Adrenal gland (tissue), 12 donors: ENCODE results near the gene MACF1. TPM values are rescaled to one million over a fixed set of nuclear protein-coding genes. Genes with fewer than 3 reads are reported as not detected.

ENCODE experiments used
- DNase-seq, 7 donors: peaks; one replicate each; pipeline ENCODE4 v3.0.0-alpha.2; 2019 to 2020
- H3K27ac ChIP-seq, 5 donors: fragments of 200-600 bp; sonication (generic) in 4 of 5; 1 replicate in 3 of 5; 2 replicates in 2 of 5; pipeline versions ENCODE4 v1.5.1 to v1.8.0; 2016 to 2020; ENCODE audit warnings: mild to moderate bottlenecking in 1 of 5
- H3K27me3 ChIP-seq: fragments of 200-600 bp; 2 replicates; pipeline ENCODE4 v1.8.0; 2021
- H3K36me3 ChIP-seq, 2 donors: fragments of 200-600 bp; replicated peaks in 1 of 2; 1 replicate in 1 of 2; 2 replicates in 1 of 2; pipeline versions ENCODE4 v1.5.1 to v1.8.0; 2018 to 2022
- H3K4me1 ChIP-seq, 2 donors: fragments of 200-600 bp; replicated peaks in 1 of 2; 1 replicate in 1 of 2; 2 replicates in 1 of 2; pipeline versions ENCODE4 v1.5.1 to v1.8.0; 2018 to 2021
- H3K4me3 ChIP-seq, 4 donors: fragments of 200-600 bp; sonication (generic) in 3 of 4; one replicate each; pipeline ENCODE4 v1.5.1; 2016 to 2018
- H3K9me3 ChIP-seq, 3 donors: fragments of 200-600 bp; sonication (generic) in 1 of 3; replicated peaks in 1 of 3; 1 replicate in 2 of 3; 2 replicates in 1 of 3; pipeline versions ENCODE4 v1.5.1 to v1.8.0; 2016 to 2021
- POLR2A ChIP-seq, 2 donors: fragments of 450-650 bp; IDR thresholded peaks; one replicate each; pipeline ENCODE4 v1.6.1; 2017; ENCODE audit warnings: antibody characterized with exemption in 2 of 2, mild to moderate bottlenecking in 2 of 2, moderate library complexity in 1 of 2
- WGBS, 4 donors: extraction: QIAGEN DNeasy Blood & Tissue Kit in 2 of 4; methylation state at CpG; one replicate each; pipeline versions ENCODE4 v1.1.5 to v1.1.7; 2013 to 2017; 5-methylcytosine and 5-hydroxymethylcytosine counted together
- intact Hi-C, 2 donors: fragments of 100-400 bp; cut with DNase I; formaldehyde crosslinking; loops; one replicate each; pipeline versions ENCODE4 v1.14.1 to v1.15.0; 2022 to 2023
- polyA plus RNA-seq, 3 donors: library from polyadenylated mRNA; stranded (reverse); fragments of 200-250 nt in 2 of 3; fragments of 350-450 nt in 1 of 3; fragmentation: Illumina TruSeq in 1 of 3; extraction: RNeasy Lipid Tissue Mini Kit (QIAGEN cat#74804) in 1 of 3; gene quantifications; one replicate each; pipeline ENCODE4 v1.2.3, GENCODE V29; 2013 to 2014
- total RNA-seq, 9 donors: library from RNA; depleted of rRNA in 4 of 9; stranded (reverse); fragments of >200 nt in 4 of 9; fragments of 120-200 nt in 1 of 9; fragmentation: NEBNext Ultra II Directional in 1 of 9; extraction: Animal tissue kit (Norgen Biotek cat#: 25700) in 1 of 9; gene quantifications; one replicate each; pipeline versions ENCODE4 v1.1.0 to v1.2.4, GENCODE V29; 2013 to 2023
- TF ChIP-seq, protein P1 (sequence below), 6 experiments: fragments of 450-650 bp in 4 of 6; fragments of 200-600 bp in 2 of 6; sonication (generic) in 1 of 6; IDR thresholded peaks; 1 replicate in 5 of 6; 2 replicates in 1 of 6; pipeline versions ENCODE4 v1.5.1 to v1.8.0; 2016 to 2021; ENCODE audit warnings: antibody characterized with exemption in 6 of 6, mild to moderate bottlenecking in 2 of 6, moderate library complexity in 1 of 6
- donor health status: healthy with polysubstance abuse.
- donor health status: Bipolar disorder and iron deficiency.
- donor health status: DM: yes; HTN: yes; CAD: no.
- donor health status: DM: no; HTN: no; CAD: no.
- donor health status: DM: no; HTN: no; CAD: no.
- donor health status: DM: yes; HTN: yes; CAD: no.

Gene MACF1
- total and polyA plus RNA-seq, 12 donors = 85.1 to 334 (median 219) TPM

DNA sequence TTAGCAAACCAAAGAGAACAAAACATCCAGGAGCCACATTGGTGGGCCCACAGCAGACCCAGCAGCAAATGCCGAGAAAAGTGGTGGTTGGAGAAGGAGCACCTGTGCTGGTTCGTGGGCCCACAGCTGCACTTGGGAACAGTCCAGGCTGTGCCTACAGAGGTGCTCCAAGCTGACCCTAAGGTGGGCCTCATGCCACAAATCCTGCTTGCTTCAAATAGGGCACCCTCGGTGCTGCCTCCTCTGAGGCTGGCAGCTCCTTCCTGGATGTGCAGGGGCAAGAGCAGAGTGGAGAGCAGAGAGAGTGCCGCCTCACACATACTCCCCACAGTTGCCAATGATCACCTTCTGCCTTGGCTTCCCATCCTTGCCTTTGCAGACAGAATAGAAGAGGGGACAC is 327.0 kb downstream of the MACF1 start:
- H3K9me3 ChIP-seq = no peaks in the 10 kb centered on the region
- no peaks in the 10 kb centered on the region for H3K4me1 ChIP-seq
- peaks cover 0 to 41% of the 10 kb centered on the region in 2 donors for H3K36me3 ChIP-seq
- H3K27ac ChIP-seq = no peak overlapping the region
- no peak for TF ChIP-seq POLR2A (IDR thresholded peaks at IDR 0.05)
- TF ChIP-seq, protein P1, sequence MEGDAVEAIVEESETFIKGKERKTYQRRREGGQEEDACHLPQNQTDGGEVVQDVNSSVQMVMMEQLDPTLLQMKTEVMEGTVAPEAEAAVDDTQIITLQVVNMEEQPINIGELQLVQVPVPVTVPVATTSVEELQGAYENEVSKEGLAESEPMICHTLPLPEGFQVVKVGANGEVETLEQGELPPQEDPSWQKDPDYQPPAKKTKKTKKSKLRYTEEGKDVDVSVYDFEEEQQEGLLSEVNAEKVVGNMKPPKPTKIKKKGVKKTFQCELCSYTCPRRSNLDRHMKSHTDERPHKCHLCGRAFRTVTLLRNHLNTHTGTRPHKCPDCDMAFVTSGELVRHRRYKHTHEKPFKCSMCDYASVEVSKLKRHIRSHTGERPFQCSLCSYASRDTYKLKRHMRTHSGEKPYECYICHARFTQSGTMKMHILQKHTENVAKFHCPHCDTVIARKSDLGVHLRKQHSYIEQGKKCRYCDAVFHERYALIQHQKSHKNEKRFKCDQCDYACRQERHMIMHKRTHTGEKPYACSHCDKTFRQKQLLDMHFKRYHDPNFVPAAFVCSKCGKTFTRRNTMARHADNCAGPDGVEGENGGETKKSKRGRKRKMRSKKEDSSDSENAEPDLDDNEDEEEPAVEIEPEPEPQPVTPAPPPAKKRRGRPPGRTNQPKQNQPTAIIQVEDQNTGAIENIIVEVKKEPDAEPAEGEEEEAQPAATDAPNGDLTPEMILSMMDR (IDR thresholded peaks at IDR 0.05) = no peak
- no peak for DNase-seq
- intact Hi-C loops = no loop called here
- 90 to 96% (median 95%) methylated on average over 2 to 4 of the region's 4 CpGs for WGBS, 4 donors
- H3K4me3 ChIP-seq = no peak overlapping the region
- no peaks in the 10 kb centered on the region for H3K27me3 ChIP-seq

DNA sequence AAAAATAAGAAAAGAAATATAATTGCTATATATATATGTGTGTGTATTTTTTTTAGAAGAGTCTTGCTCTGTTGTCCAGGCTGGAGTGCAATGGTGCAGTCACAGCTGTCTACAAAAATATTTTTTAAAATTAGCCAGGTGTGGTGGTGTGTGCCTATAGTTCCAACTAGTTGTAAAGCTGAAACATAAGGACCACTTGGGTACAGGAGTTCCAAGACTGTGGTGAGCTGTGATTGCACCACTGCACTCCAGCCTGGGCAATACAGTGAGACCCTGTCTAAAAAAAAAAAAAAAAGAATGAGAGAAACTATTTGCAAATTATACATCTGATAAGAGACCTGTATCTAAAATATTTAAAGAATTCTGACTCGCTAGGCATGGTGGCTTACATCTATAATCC is 328.9 kb downstream of the MACF1 start:
- Histone ChIP-seq H3K27me3 (no peaks in the 10 kb centered on the region), H3K4me1 (no peaks in the 10 kb centered on the region), H3K36me3 (peaks cover 0 to 24% of the 10 kb centered on the region in 2 donors), H3K4me3 (no peak overlapping the region), H3K9me3 (no peaks in the 10 kb centered on the region), H3K27ac (no peak overlapping the region)
- 96 to 100% (median 98%) methylated on average over 1 of the region's 1 CpG for WGBS, 4 donors
- intact Hi-C loops = no loop called here
- DNase-seq = no peak
- no peak for TF ChIP-seq POLR2A (IDR thresholded peaks at IDR 0.05)

Other genes with a start within 250 kb of the MACF1 start
- 10 to 100 TPM; 25.8 to 71.3 (median 42.9) TPM for gene AKIRIN1, start 213.4 kb upstream of the MACF1 start, total RNA-seq
- gene AKIRIN1, start 213.4 kb upstream of the MACF1 start, polyA plus RNA-seq = 10 to 100 TPM in 2 of 3 donors, 1 to 10 TPM in 1; 9.1 to 56.0 (median 14.8) TPM
- 100 to 1,000 TPM; 201 to 672 (median 315) TPM for gene NDUFS5, start 178.3 kb upstream of the MACF1 start, total RNA-seq
- gene NDUFS5, start 178.3 kb upstream of the MACF1 start, polyA plus RNA-seq = 1,000 to 10,000 TPM in 2 of 3 donors, 100 to 1,000 TPM in 1; 659 to 1,638 (median 1,300) TPM